Bronchial epithelial cell (primary cell): ENCODE measurements around the gene TMEM94. TPM values are rescaled to one million over a fixed set of nuclear protein-coding genes. Genes with fewer than 3 reads are reported as not detected.

Experiments
- DNase-seq: peaks from one replicate; pipeline ENCODE4 v3.0.0-alpha.2; 2010; ENCODE audit warnings: low read depth
- FAIRE-seq: peaks from 2 replicates; lab custom pipeline; 2011; peaks lifted over from hg19 to GRCh38; lab: Jason Lieb, UNC
- H3K27me3 ChIP-seq: 2 replicates; pipeline ENCODE4 v1.5.1; 2011; ENCODE audit warnings: low read length; ENCODE audit not compliant: control insufficient read depth, insufficient read depth
- H3K36me3 ChIP-seq: 2 replicates; pipeline ENCODE4 v1.5.1; 2011; ENCODE audit warnings: low read length; ENCODE audit not compliant: control insufficient read depth, insufficient read depth
- H3K4me3 ChIP-seq: 2 replicates; pipeline ENCODE4 v1.5.1; 2011; ENCODE audit warnings: mild to moderate bottlenecking, low read depth, low read length, control low read depth
- CTCF ChIP-seq: IDR thresholded peaks from 2 replicates; pipeline ENCODE4 v1.5.1; 2011; ENCODE audit warnings: mild to moderate bottlenecking, moderate library complexity, low read length, control low read depth, inconsistent platforms; ENCODE audit not compliant: insufficient read depth, severe bottlenecking
- total RNA-seq: library from RNA; depleted of rRNA; stranded (reverse); fragments of >200 nt; gene quantifications from 2 replicates; pipeline ENCODE4 v1.2.1, GENCODE V29; 2014

The TMEM94 gene
- total RNA-seq, 1 donor from 2014 or later = 13.7 TPM

GRCh38 chr17:75509528-75510258 lies 53.3 kb downstream of the TMEM94 start:
- H3K36me3 ChIP-seq = peaks cover 13% of the 10 kb centered on the region
- no peak for DNase-seq
- no peaks in the 10 kb centered on the region for H3K27me3 ChIP-seq
- TF ChIP-seq CTCF = no peak
- no peak for FAIRE-seq
- H3K4me3 ChIP-seq = no peak overlapping the region

- peaks cover 8% of the 10 kb centered on the region for H3K36me3 ChIP-seq
- TF ChIP-seq CTCF = no peak
- DNase-seq (no peak), FAIRE-seq (no peak)
- no peaks in the 10 kb centered on the region for H3K27me3 ChIP-seq
- H3K4me3 ChIP-seq = no peak overlapping the region
Observed at GRCh38 chr17:75511270-75511609, 54.8 kb downstream of the TMEM94 start.

GRCh38 chr17:75511610-75512575 lies 55.5 kb downstream of the TMEM94 start:
- Histone ChIP-seq H3K4me3 (no peak overlapping the region), H3K36me3 (peaks cover 4% of the 10 kb centered on the region), H3K27me3 (no peaks in the 10 kb centered on the region)
- TF ChIP-seq CTCF = no peak
- DNase-seq = no peak
- FAIRE-seq = peak; percentile 86

- no peak for DNase-seq
- TF ChIP-seq CTCF = no peak
- Histone ChIP-seq H3K4me3 (no peak overlapping the region), H3K27me3 (no peaks in the 10 kb centered on the region), H3K36me3 (peaks cover 3% of the 10 kb centered on the region)
- FAIRE-seq = no peak
Observed at GRCh38 chr17:75512926-75513640, 56.6 kb downstream of the TMEM94 start.

- FAIRE-seq = no peak
- peaks cover 3% of the 10 kb centered on the region for H3K36me3 ChIP-seq
- DNase-seq = no peak
- H3K27me3 ChIP-seq = no peaks in the 10 kb centered on the region
- H3K4me3 ChIP-seq = no peak overlapping the region
- no peak for TF ChIP-seq CTCF
Observed at GRCh38 chr17:75513641-75514000, 57.2 kb downstream of the TMEM94 start.
